Activated gamma-delta T cell (primary cell): ENCODE measurements around the gene CST2.
"Not testable (repeated sequence)": the region's sequence is repeated elsewhere in the genome, so short reads cannot be mapped to it uniquely, and the experiment has no call there.

Source experiments
- DNase-seq: peaks from one replicate; lab custom pipeline; 2025; lab: John Stamatoyannopoulos, UW

Gene CST2

DNA sequence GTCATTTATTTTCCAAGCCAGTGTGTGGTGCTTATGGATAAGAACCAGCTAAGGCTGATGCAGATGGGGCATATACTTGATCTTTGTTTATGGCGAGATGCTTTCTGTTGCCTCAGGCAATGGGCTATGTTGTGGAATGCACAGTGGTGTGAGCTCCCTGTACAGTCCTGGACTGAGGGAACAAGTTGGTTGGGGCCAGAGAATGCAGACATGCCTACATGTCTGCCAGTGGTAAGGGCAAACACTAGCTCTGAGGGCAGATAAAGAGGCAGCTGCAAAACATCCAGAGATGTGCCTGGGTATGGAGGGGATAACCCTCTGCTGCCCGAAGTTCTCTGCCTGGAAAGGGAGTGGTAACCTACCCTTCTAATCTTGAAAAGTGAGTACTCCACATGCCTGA lies 16.2 kb downstream of the CST2 start:
- DNase-seq: not testable (repeated sequence)

DNA sequence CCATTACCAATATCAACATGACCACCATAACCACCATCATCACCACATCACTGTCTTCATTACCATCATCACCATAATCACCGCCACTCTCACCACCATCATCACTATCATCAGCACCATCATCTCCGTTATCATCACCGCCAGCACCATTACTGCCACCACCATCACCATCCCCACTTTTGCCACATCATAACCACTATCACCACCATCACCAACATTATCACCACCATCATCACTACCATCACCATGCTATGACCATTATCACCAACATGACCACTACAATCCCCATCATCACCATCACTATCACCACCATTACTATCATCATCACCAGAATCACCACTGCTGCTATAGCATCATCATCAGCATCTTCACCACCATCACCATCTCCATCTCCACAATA lies 25.7 kb downstream of the CST2 start:
- DNase-seq: no peak

DNA sequence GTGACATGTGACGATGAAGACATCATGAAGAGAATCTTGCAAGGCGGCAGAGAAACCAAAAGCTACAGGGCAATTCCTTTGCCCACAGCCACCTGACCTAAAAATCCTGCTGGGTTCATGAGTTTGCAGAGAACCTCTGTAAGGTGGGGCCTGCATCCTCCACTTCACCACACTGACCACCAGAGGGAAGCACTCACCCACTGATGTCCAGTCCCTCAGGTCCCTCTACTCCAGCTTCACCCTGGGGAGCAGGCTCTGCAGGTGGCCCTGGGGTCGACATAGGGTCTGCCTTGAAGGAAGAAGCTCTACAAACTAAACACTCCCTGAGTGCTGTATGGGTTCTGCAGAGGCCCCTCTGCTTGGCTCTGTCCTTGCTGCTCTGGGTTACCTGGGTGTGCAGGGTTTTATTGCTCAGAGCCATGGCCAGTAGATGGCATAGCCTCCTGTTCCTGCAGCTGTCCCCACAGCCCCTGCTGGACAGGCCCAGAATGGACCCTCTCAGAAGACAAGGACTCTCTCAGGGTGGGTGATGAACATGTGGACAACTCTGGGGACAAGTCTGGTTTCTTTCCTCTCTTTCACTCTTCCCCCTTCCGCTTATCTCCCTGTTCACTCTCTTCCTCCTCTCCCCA lies 27.2 kb downstream of the CST2 start:
- DNase-seq: not testable (repeated sequence)

- DNase-seq: no peak
These were observed 31.0 kb downstream of the CST2 start for GRCh38 chr20:23795526-23795925.

- no peak for DNase-seq
These were observed 31.7 kb downstream of the CST2 start for GRCh38 chr20:23794841-23795240.

- DNase-seq: no peak
These were observed 32.5 kb downstream of the CST2 start for GRCh38 chr20:23794065-23794464.

DNA sequence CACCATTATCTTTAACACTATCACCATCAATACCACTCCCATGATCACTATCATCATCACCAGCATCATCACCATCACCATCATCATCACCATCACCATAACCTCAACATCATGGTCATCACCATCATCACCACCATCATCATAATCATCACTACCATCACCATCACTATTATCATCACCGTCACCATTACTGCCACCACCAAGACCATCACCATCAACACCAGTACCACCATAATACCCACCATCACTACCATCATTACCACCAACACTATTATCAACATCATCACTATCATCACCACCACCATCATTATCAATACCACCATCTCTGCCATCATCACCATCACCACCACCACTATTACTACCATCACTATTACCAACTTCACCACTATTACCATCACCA lies 43.1 kb downstream of the CST2 start:
- no peak for DNase-seq

DNA sequence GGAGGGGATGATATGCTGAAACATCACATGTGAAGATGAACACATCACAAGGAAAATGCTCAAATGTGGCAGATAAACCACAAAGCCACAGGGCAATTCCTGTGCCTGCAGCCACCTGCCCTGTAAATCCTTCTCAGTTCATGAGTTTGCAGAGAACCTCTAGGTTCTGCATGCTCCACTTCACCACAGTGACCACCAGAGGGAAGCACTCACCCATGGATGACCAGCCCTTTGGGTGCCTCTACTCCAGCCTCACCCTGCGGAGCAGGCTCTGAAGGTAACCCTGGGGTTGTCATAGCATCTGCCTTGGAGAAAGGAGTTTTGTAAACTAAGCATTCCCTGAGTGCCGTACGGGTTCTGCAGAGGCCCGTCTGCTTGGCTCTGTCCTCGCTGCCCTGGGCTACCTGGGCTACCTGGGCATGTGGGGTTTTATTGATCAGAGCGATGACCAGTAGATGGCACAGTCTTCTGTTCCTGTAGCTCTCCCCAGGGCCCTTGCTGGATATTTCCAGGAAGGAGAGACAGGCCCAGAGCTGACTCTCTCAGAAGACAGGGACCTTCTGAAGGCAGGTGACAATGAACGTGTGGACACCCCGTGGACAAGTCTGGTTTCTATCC lies 44.1 kb downstream of the CST2 start:
- no peak for DNase-seq

DNA sequence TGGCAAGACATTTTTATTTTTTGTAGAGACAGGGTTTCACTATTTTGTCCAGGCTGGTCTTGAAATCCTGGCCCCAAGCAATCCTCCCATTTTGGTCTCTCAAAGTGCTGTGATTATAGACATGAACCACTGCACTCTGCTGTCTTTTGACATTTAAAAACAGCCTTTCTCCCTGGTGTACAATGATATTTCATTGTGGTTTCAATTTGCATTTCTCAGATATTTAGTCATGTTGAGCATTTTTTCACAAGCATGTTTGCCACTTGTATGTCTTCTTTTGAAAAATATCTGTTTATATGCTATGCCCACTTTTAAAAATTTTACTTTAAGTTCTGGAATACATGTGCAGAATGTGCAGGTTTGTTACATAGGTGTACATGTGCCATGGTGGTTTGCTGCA lies 47.9 kb downstream of the CST2 start:
- not testable (repeated sequence) for DNase-seq

DNA sequence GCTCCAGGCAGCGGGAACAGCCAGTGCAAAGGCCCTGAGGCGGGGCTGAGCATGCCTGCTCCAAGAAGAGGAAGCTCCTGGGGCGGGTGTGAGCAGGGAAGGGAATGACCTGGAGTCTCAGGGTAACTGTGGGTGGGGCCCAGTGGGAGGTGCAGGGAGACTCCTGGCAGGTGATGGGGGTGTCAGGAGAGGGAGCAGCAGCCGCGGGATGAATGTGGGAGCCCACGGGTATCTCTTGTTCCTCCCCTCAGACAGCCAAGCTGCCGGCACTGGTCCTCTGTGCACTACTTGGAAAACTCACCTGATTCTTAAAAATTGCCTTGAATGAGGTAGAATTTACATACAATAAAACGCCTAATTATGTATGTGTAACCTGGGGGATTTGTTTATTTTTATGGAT lies 49.1 kb downstream of the CST2 start:
- not testable (repeated sequence) for DNase-seq

DNA sequence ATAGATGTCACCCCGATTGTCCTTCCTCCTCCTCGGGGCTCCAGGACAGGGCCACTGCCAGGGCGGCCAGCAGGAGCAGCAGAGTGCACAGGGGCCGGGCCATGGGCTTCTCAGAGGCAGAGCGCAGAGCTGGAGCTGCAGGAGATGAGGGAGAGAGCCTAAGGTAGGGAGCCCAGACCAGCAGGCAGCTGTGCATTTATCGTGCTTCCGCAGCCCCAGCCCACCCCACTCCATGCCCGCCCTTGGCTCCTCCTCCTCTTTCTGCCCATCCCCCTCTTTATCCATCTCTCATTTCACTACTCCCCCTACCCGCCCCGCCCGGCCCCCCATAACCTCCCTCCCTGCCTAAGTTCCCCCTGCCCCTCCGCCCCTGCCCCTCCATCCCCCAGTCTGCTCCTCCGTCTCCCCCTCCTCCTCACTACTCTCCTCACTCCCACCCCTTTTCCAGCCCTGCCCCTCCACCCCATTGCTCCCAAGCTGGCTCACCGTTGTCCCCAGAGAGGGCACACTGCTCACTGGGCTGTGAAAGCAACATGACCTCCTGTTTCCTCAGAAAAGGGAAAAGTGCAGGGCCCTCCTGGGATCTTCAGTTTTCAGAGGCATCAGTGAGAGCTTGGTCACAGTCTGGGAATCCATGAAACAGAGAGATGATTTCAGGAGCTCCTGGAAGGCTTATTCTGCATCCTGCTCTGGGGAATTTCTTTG lies 50.3 kb downstream of the CST2 start:
- no peak for DNase-seq

- DNase-seq: no peak
These were observed 52.4 kb downstream of the CST2 start for GRCh38 chr20:23774081-23774480.
